Caki2 (cell line): Measurements from ENCODE around the gene KCNT2. TPM values are rescaled to one million over a fixed set of nuclear protein-coding genes. Genes with fewer than 3 reads are reported as not detected.
A peak's percentile ranks its signal among the peaks of the same experiment; 100 is the strongest.

ENCODE experiments used
- DNase-seq: peaks from one replicate; pipeline ENCODE4 v3.0.0-alpha.2; 2015; ENCODE audit warnings: low read depth
- in situ Hi-C: cut with HindIII; loops from 2 replicates; pipeline ENCODE4 v1.10.0; 2016; ENCODE audit warnings: low sequenced_read_pairs, low pct_unique_long_range_greater_than_20kb, mixed read lengths
- total RNA-seq: library from RNA; depleted of rRNA; stranded (reverse); fragments of >200 nt; shearing (Covaris generic); gene quantifications from 2 replicates; pipeline ENCODE4 v1.2.3, GENCODE V29; 2014; ENCODE audit warnings: low replicate concordance

Gene KCNT2
- total RNA-seq, 1 experiment from 2014 or later = 0.03 TPM

GRCh38 chr1:196467230-196467925 is 140.9 kb downstream of the KCNT2 start:
- in situ Hi-C loops = no loop called here

GRCh38 chr1:196466654-196467053 is 141.6 kb downstream of the KCNT2 start:
- in situ Hi-C loops = no loop called here
- DNase-seq = peak; percentile 46

More at GRCh38 chr1:196467230-196467925, 140.9 kb downstream of the KCNT2 start:
- DNase-seq = no peak

- peak; percentile 3 for DNase-seq
- in situ Hi-C loops = no loop called here
Observed at GRCh38 chr1:196466166-196466565, 142.1 kb downstream of the KCNT2 start.

- DNase-seq = peak; percentile 69
- in situ Hi-C loops = no loop called here
Observed at GRCh38 chr1:196464480-196464941, 143.7 kb downstream of the KCNT2 start.

- in situ Hi-C loops = no loop called here
- no peak for DNase-seq
Observed at GRCh38 chr1:196462086-196462485, 146.2 kb downstream of the KCNT2 start.

- DNase-seq = no peak
- in situ Hi-C loops = no loop called here
Observed at GRCh38 chr1:196461521-196461920, 146.7 kb downstream of the KCNT2 start.

- DNase-seq = no peak
- in situ Hi-C loops = no loop called here
Observed at GRCh38 chr1:196459383-196459782, 148.9 kb downstream of the KCNT2 start.

- DNase-seq = no peak
- in situ Hi-C loops = no loop called here
Observed at GRCh38 chr1:196454792-196455191, 153.4 kb downstream of the KCNT2 start.

- in situ Hi-C loops = no loop called here
- DNase-seq = no peak
Observed at GRCh38 chr1:196451103-196451502, 157.1 kb downstream of the KCNT2 start.

- in situ Hi-C loops = no loop called here
- no peak for DNase-seq
Observed at GRCh38 chr1:196450143-196451095, 157.8 kb downstream of the KCNT2 start.

- in situ Hi-C loops = no loop called here
- DNase-seq = no peak
Observed at GRCh38 chr1:196449460-196449859, 158.8 kb downstream of the KCNT2 start.

GRCh38 chr1:196445775-196446174 is 162.5 kb downstream of the KCNT2 start:
- in situ Hi-C loops = no loop called here

GRCh38 chr1:196444634-196445033 is 163.6 kb downstream of the KCNT2 start:
- no peak for DNase-seq
- in situ Hi-C loops = no loop called here

More at GRCh38 chr1:196445775-196446174, 162.5 kb downstream of the KCNT2 start:
- DNase-seq = no peak

GRCh38 chr1:196442366-196442765 is 165.9 kb downstream of the KCNT2 start:
- in situ Hi-C loops = no loop called here
- no peak for DNase-seq

- DNase-seq = no peak
- in situ Hi-C loops = no loop called here
Observed at GRCh38 chr1:196440711-196441110, 167.5 kb downstream of the KCNT2 start.

- peak; percentile 71 for DNase-seq
- in situ Hi-C loops = no loop called here
Observed at GRCh38 chr1:196438329-196438728, 169.9 kb downstream of the KCNT2 start.

GRCh38 chr1:196437671-196438070 is 170.6 kb downstream of the KCNT2 start:
- in situ Hi-C loops = no loop called here
- DNase-seq = no peak

- no peak for DNase-seq
- in situ Hi-C loops = no loop called here
Observed at GRCh38 chr1:196433000-196433399, 175.2 kb downstream of the KCNT2 start.
